H1 (cell line): ENCODE results near the gene TOMM34.

ENCODE experiments used
- CTCF ChIP-seq, 3 experiments: IDR thresholded peaks; 1 replicate in 2 of 3; 2 replicates in 1 of 3; pipeline versions ENCODE4 v1.5.1 to v1.6.1; 2011; ENCODE audit warnings: low read length in 3 of 3, mild to moderate bottlenecking in 3 of 3, inconsistent platforms in 2 of 3, low read depth in 1 of 3, moderate library complexity in 1 of 3; ENCODE audit not compliant: insufficient read depth in 1 of 3; ENCODE audit errors: control extremely low read depth in 1 of 3
- EZH2 ChIP-seq: fragments of 200-600 bp; sonication (generic); IDR thresholded peaks from 2 replicates; pipeline ENCODE4 v1.7.1; 2012; ENCODE audit warnings: low read depth, mild to moderate bottlenecking, moderate library complexity, low read length, inconsistent platforms; ENCODE audit not compliant: severe bottlenecking
- HDAC6 ChIP-seq: IDR thresholded peaks from one replicate; pipeline ENCODE4 v1.7.1; 2012; ENCODE audit warnings: low read depth, mild to moderate bottlenecking, inconsistent platforms, low read length, moderate library complexity
- POU5F1 ChIP-seq: IDR thresholded peaks from 2 replicates; pipeline ENCODE4 v1.6.1; 2011; ENCODE audit warnings: low read depth, mild to moderate bottlenecking, low read length, moderate library complexity
- SRF ChIP-seq: IDR thresholded peaks from 2 replicates; pipeline ENCODE4 v1.6.1; 2011; ENCODE audit warnings: mild to moderate bottlenecking, low read depth, low read length, moderate library complexity
- SUZ12 ChIP-seq: fragments of 200-600 bp; sonication (generic); IDR thresholded peaks from 2 replicates; pipeline ENCODE4 v1.6.1; 2012; ENCODE audit warnings: mild to moderate bottlenecking, inconsistent platforms, low read length, moderate library complexity, mixed read lengths

- TF ChIP-seq EZH2: no peak
- TF ChIP-seq CTCF (IDR thresholded peaks at IDR 0.05; ENCODE audit: control extremely low read depth in 1 of 3, insufficient read depth in 1 of 3, low read depth in 1 of 3, low read length in 3 of 3): no peak
- no peak for TF ChIP-seq HDAC6
- TF ChIP-seq POU5F1: no peak
- TF ChIP-seq SRF: no peak
- no peak for TF ChIP-seq SUZ12
These were observed 41.9 kb downstream of the TOMM34 start for GRCh38 chr20:44918342-44918741.
